MG63 (cell line): ENCODE data around the gene RADIL. TPM values are rescaled to one million over a fixed set of nuclear protein-coding genes. Genes with fewer than 3 reads are reported as not detected.

Source experiments
- DNase-seq: peaks from one replicate; pipeline ENCODE4 v3.0.0-alpha.2; 2020
- H3K27me3 ChIP-seq: fragments of 250-450 bp; sonication (Bioruptor Pico); 2 replicates; pipeline ENCODE4 v1.5.1; 2020; ENCODE audit warnings: mild to moderate bottlenecking, moderate library complexity
- H3K36me3 ChIP-seq: fragments of 250-450 bp; sonication (Bioruptor Pico); 2 replicates; pipeline ENCODE4 v1.5.1; 2020; ENCODE audit warnings: mild to moderate bottlenecking, moderate library complexity
- H3K4me3 ChIP-seq: fragments of 250-450 bp; sonication (Bioruptor Pico); 2 replicates; pipeline ENCODE4 v1.5.1; 2020; ENCODE audit warnings: mild to moderate bottlenecking, moderate library complexity
- H3K9me3 ChIP-seq: fragments of 250-450 bp; sonication (Bioruptor Pico); 2 replicates; pipeline ENCODE4 v1.5.1; 2020; ENCODE audit warnings: mild to moderate bottlenecking, moderate library complexity
- total RNA-seq: library from RNA; depleted of rRNA; stranded (reverse); fragments of >200 nt; shearing (Covaris generic); gene quantifications from 2 replicates; pipeline ENCODE4 v1.2.3, GENCODE V29; 2014; ENCODE audit warnings: low replicate concordance

RADIL gene
- total RNA-seq, 1 experiment from 2014 or later = 1.6 TPM

DNA sequence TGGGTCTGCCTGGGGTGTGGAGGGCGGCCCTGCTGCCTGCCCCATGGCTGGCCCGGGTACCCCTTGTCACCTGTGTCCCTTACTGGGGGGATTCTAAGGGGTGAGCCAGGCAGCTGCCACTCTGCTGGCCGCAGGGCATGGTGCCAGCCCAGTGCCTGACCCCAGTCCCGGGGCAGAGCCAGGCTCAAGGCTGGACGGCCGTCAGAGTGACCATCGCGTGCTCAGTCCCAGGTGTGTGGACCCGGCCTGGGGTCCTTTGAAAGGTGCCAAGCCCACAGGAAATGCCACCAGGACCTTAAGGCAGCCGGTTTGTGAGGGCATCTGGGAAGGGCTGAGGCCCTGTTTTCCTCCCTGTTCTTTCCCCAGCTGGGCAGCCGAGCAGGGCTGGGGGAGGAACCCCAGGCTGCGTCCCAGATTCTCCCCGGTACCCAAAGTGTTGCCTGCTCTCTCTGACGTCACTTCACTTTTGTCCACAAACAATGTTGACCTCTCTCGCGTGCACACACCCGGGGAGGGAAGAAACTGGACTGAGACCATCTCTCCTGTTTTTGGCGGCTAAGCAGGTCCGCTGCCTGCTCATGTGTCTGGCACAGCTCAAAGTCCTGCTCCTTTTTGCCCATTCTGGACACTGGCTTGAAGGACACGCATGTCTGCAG lies 59.3 kb downstream of the RADIL start:
- H3K27me3 ChIP-seq = no peaks in the 10 kb centered on the region
- H3K9me3 ChIP-seq = no peaks in the 10 kb centered on the region
- H3K4me3 ChIP-seq = no peak overlapping the region
- no peaks in the 10 kb centered on the region for H3K36me3 ChIP-seq
- DNase-seq = no peak

DNA sequence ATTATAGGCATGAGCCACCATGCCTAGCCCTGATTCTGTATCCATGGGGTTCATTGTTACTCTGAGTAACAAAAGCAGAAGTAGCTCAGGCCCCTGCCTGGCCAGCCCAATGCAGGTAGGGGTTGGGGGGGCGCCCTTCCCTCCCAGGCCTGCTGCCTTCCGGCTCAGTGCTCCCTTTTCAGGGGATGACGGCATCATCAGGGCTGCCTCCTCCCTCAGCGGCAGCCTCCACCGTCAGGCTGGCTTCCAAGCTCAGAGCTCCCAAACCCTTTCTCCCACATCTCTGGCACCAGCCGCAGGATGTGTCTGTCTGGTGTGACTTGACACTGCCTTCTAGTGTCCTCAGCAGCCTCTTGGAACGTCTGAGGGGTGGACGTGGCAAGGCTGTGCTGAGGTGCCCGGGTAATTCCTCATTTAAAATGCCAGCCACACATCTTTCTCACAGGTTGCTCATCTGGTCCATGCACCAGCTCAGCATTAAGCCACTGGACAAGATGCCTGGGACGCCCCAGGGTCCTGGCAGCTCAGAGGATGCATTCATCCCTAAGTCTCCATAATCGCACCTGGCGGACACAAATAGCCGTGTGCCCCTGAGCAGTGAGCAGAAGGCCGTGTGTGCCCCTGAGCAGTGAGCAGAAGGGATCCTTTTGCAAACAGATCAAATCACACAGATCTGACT lies 59.9 kb downstream of the RADIL start:
- no peak overlapping the region for H3K4me3 ChIP-seq
- no peaks in the 10 kb centered on the region for H3K36me3 ChIP-seq
- H3K27me3 ChIP-seq = no peaks in the 10 kb centered on the region
- H3K9me3 ChIP-seq = no peaks in the 10 kb centered on the region
- no peak for DNase-seq

DNA sequence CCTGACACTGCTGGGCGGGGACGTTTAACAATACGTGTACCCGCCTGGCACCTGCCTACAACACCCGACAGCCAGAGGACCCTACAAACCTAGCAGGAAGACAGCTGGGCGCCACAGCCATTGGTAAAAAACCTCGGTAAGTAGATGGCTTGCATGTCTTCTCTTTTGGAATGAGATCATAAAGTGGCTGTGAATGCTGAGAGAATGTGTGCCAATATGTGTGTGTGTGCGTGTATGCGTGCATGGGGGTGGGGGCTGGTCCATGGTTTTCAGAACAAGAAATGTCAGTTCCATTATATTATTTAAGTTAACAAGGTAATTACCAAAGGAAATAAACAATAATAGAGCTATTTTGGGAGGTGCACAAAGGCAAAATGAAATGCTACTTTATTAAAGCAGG lies 60.8 kb downstream of the RADIL start:
- no peaks in the 10 kb centered on the region for H3K36me3 ChIP-seq
- no peaks in the 10 kb centered on the region for H3K27me3 ChIP-seq
- H3K4me3 ChIP-seq = no peak overlapping the region
- DNase-seq = no peak
- H3K9me3 ChIP-seq = no peaks in the 10 kb centered on the region

DNA sequence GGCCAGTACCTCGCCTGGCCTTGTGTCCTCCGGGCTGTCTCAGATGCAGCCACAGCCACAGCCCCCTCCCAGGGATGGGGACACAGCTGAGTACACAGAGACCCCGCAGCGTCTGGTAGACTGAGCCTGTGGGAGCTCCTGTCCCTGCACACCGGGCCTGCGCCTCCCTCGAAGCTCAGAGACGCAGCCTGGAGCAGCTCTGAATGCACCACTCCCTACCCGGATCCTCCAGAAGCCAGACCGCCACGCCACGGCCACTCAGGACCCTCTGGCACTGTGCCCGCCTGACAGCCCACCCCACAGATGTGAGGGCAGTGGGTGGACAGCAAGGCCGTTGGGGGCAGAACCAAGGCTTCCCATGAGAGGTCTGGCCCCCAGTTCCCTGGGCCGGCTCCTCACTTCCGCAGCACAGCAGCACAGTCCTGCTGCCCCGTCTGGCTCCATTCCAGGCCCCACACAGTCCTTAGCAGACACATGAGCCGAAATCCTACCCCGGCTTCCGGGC lies 62.5 kb downstream of the RADIL start:
- Histone ChIP-seq H3K27me3 (no peaks in the 10 kb centered on the region), H3K4me3 (no peak overlapping the region), H3K36me3 (no peaks in the 10 kb centered on the region), H3K9me3 (no peaks in the 10 kb centered on the region)
- no peak for DNase-seq

DNA sequence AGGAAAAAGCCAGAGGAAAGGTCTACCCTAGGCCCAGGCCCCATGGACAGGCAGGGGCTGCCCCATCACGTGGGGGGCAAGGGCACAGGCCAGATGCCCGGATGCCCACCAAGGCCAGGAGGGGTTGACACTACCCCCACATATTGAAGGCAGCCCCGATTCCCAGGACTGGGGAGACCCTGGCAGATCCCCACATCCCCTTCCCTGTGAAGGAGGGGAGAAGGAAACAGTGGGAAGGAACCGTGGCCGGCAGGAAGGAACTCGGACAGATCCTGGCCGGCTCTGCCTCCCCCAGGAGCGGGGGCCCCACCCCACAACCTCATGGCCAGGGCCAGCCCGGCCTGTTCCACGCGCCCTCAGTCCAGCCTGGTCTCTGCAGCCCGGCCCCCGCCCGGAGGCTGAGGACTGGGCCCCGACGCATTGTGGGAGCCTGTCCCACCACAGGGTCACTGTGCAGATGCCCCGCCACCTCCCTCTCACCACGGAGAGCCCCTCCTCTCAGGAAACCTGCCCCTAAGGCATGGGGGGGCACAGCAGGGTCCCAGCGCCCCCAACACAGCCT lies 63.0 kb downstream of the RADIL start:
- H3K27me3 ChIP-seq = no peaks in the 10 kb centered on the region
- no peaks in the 10 kb centered on the region for H3K9me3 ChIP-seq
- DNase-seq = no peak
- H3K4me3 ChIP-seq = no peak overlapping the region
- H3K36me3 ChIP-seq = no peaks in the 10 kb centered on the region

DNA sequence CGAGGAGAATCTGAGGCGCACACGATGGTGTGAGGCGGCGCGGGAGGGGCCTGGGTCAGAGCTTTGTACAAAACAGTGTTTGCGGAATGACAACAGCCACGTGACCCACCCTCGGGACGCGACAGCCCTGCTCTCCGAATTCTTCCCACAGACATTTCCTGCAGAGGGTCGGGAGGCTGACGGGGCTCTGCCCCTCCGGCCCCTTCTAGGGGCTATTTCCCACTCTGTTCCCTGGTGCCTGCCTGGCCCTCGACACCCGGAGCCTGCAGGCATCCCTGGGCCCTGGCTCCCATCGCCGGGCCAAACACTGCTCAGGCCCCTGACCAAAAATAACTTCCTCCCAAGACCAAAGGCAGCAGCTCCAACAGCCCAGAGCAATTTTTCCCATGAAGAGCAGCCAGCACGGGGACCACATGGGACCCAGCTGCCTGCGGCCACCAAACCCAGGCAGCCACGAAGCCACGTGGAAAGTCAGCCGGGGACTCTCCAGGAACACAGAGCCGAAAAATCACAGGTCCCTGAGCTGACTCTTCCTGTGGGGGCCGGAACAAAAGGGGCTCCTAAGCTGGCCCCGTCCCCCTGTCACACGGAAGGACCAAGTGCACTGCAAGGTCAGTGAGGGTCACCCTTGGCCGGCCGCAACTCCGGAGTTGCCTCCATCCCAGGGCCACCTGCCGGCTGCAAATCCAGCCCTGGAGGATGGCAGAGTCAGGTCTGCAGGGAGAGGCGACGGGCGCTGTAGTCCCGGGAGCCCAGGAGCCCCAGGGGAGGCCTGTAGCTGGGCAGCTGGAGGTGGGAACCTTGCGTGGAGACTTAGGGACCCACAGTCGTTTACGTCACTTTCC lies 63.7 kb downstream of the RADIL start:
- no peaks in the 10 kb centered on the region for H3K27me3 ChIP-seq
- no peak for DNase-seq
- no peak overlapping the region for H3K4me3 ChIP-seq
- no peaks in the 10 kb centered on the region for H3K36me3 ChIP-seq
- H3K9me3 ChIP-seq = no peaks in the 10 kb centered on the region

DNA sequence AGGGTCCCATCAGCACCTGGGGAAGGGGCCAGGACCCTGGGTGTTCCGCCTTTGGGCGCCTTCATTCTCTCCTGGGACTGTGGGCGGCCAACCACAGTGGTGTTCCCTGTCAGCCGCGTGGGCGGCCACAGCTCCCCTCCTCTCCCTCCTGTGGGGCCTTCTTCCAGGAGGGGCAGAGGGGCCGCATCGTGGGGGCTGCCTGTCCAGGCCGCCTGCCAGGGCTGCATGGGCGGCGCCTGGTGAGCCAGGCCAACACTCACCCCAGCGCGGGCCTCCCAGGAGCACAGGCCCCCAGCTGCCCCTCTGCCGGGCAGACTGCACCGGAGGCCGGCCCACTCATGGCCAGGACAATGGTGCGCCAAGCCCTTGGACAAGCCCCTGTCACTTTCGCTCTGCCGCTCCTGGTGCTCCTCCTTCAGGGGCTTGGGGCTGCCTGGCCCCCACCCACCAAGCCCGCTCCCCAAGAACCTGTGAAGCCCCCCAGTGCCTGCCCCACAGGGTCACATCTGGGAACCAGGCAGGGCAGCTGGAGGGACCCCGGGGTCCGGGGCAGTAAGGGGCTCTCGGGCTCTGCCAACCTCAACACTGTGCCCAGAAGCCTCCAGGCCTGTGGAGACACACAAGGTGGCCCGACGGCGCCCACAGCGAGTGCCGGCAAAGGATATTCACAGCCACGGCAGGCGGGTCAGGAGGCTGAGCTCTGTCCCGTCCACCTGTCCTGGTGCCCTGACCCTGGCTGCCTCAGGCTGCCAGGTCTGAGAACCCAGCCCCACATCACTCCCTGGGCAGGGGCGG lies 65.3 kb downstream of the RADIL start:
- no peak overlapping the region for H3K4me3 ChIP-seq
- no peaks in the 10 kb centered on the region for H3K27me3 ChIP-seq

DNA sequence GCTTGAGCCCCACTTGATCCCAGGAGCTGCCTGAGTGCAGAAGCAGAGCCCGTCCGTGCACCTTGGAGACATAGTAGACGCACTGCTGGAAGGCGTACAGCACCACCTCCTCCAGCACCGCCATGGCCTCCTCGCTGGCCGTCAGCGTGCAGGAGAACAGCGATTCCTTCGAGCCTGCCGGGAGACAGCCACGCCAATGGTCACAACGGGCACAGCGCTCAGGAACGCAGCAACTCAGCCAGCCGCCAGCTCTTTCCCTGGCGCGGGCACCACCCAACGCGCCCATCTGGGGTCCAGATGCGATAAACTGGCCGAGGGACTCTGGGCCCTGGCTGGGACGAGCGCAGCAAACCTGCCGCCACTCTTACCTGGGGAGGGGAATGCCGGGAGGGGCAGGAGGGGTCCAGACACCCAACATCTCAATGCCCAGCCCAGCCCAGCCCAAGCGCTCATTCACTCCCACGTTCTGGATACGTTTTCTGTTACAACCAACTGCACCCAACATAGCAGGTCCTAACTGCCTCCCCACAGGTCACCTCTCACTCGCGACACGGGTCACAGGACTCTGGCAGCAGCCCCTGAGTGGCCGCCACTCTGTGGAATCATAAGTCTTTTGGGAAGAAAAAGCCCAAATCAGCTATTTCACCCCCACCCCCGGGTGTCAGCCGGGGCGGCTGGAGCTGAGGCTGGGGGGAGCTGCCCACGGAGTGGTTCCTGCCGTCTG lies 66.2 kb downstream of the RADIL start:
- Histone ChIP-seq H3K36me3 (no peaks in the 10 kb centered on the region), H3K4me3 (no peak overlapping the region), H3K9me3 (no peaks in the 10 kb centered on the region), H3K27me3 (no peaks in the 10 kb centered on the region)
- DNase-seq = no peak

More for the DNA sequence above, 65.3 kb downstream of the RADIL start:
- no peaks in the 10 kb centered on the region for H3K36me3 ChIP-seq
- no peaks in the 10 kb centered on the region for H3K9me3 ChIP-seq
- no peak for DNase-seq

DNA sequence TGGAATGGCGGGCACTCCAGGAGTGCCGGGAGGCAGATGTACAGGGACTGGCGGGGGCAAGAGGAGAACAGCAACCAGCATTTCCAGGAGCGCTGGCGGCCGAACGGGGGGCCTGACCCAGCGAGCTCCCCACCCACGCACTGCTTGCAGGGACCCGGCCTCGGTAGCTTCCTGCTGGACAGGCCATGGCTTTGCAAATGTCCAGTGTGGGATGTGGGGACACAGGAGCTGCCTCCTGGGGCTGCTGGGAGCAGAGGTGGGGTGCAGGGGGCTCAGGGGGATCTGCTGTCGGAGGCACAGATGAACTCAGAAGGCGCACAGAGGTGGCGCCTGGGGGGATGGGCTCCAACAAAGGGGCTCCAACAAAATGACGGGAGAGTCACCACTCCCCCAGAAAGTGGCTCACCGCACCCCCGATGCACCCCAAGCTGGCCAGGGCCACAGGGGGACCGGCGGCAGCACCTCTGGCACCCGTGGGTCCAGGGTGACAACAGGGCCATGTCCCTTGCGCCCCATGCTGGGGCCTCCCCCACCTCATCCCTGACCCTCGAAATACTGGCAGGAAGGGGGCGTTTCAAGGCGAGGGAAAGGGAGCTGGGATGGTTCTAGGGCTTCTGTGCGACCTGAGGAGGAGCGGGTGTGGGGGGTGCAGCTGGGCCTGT lies 67.0 kb downstream of the RADIL start:
- DNase-seq = no peak
- Histone ChIP-seq H3K9me3 (no peaks in the 10 kb centered on the region), H3K27me3 (no peaks in the 10 kb centered on the region)

DNA sequence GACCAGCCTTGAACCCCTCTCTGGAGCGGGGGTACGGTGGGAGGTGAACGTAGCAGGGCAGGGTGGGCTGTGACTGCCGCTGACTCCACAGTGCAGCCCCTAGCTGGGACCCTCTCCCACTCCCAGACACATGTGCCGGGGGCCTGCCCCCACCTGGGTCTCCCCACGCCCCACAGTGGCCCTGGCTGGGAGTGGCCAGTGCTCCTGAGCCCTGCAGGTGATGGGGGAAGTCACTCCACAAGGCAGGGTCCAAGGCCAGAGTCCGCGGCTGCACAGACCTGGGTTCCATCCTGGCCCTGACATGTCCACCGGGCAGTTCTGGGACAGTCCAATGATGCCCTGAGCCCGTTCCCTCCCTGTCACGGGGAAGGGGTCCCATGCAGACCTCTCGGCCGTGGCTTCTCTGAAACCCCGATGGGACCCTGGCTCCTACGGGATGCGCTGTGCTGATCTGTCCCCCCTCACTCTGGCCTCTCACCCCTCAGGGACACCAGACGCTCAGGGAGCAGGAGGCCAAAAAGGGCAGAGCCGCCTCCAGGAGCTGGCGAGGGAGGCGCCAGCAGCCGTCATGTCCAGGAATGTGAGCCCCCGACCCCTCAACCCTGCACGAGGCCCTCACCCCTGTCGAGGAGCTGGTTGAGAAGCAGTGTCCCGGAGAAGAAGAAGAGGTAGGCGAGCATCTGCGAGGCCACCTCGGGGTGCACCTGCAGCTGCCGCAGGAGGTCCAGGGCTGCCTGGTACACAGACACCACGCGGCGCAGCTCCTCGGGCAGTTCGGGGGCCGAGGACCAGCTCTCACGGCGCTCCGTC lies 67.7 kb downstream of the RADIL start:
- H3K4me3 ChIP-seq = no peak overlapping the region
- H3K27me3 ChIP-seq = no peaks in the 10 kb centered on the region
- no peak for DNase-seq
- no peaks in the 10 kb centered on the region for H3K9me3 ChIP-seq
- no peaks in the 10 kb centered on the region for H3K36me3 ChIP-seq

More for the DNA sequence above, 67.0 kb downstream of the RADIL start:
- Histone ChIP-seq H3K36me3 (no peaks in the 10 kb centered on the region), H3K4me3 (no peak overlapping the region)

DNA sequence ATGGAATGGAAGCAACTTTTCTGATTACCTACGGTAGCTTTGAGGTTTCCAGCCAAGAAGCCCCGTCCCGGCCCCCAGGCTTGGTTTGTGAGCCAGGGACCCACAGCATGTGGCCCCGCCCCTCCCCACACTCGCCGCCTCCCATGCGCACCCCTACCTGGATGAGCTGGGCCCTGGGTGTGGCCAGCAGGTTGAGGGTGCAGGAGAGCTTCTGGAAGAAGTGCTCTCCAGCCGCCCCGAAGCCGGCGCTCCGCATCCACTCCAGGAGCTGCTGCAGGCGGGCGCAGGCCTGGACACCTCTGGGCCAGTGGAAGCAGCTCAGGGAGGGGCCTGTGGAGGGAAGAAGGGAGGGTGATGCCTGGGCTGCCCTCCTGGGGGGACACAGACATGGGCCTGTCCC lies 68.4 kb downstream of the RADIL start:
- DNase-seq = no peak
- H3K9me3 ChIP-seq = no peaks in the 10 kb centered on the region
- H3K36me3 ChIP-seq = no peaks in the 10 kb centered on the region
- H3K4me3 ChIP-seq = no peak overlapping the region
- H3K27me3 ChIP-seq = no peaks in the 10 kb centered on the region

DNA sequence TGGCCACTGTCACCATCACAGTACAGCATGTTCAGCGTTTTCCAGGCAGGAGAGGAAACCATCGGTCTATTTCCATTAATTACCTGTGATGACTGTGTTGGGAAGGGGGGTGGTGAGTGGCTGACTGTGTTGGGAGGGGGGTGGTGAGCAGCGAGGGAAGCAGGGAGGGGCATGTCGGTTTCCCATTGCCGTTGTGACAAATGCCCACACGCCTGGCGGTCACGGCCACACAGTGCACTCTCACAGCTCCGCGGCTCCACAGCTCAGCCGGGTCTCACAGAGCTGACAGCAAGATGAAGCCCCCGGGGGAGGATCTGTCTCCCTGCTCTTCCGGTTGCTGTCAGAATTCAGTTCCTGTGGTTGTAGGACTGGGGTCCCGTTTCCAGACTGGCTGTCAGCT lies 69.1 kb downstream of the RADIL start:
- no peak for DNase-seq
- no peak overlapping the region for H3K4me3 ChIP-seq
- H3K9me3 ChIP-seq = no peaks in the 10 kb centered on the region
- no peaks in the 10 kb centered on the region for H3K36me3 ChIP-seq
- H3K27me3 ChIP-seq = no peaks in the 10 kb centered on the region

DNA sequence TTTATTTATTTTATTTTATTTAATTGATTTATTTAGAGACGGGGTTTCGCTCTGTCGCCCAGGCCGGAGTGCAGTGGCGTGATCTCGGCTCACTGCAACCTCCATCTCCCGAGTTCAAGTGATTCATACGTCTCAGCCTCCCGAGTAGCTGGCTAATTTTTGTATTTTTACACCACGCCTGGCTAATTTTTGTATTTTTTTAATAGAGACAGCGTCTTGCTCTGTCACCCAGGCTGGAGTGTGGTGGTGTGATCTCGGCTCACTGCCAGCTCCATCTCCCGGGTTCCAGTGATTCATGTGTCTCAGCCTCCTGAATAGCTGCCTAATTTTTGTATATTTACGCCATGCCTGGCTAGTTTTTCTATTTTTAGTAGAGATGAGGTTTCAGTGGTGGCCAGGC lies 73.8 kb downstream of the RADIL start:
- Histone ChIP-seq H3K9me3 (no peaks in the 10 kb centered on the region), H3K36me3 (no peaks in the 10 kb centered on the region), H3K4me3 (no peak overlapping the region), H3K27me3 (no peaks in the 10 kb centered on the region)
- DNase-seq = no peak

DNA sequence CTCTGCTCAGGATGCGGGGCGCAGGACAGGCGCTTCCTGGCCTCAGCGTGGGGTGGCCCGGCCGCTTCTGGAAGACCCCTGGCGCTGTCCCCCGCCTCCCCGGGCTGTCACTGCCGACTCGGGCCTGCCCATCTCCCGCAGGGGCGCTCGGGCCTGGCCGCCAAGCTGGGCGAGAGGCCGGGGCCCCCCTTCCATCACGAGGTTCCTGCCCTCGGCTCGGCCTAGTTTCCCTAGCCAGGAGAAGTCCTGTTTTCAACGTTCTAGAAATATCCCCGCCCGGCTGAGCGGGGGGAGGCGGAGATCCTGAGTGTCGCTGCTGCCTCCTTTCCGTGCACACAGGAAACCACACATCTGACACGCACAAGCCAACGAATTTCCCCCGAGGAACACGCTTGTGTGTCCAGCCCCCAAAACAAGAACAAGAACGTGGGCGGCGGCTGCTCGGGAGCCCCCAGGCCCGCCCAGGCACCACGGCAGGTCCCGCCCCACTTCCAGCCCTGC lies 74.4 kb downstream of the RADIL start:
- no peaks in the 10 kb centered on the region for H3K36me3 ChIP-seq
- H3K9me3 ChIP-seq = no peaks in the 10 kb centered on the region
- DNase-seq = no peak
- H3K27me3 ChIP-seq = no peaks in the 10 kb centered on the region
- no peak overlapping the region for H3K4me3 ChIP-seq
